Endothelial cell of umbilical vein (primary cell): Measurements from ENCODE around the gene USP51.

Experiments used
- CTCF ChIP-seq, 2 donors: IDR thresholded peaks; 1 replicate in 1 of 2; 2 replicates in 1 of 2; pipeline ENCODE4 v1.5.1; 2011; ENCODE audit warnings: low read length in 2 of 2, mild to moderate bottlenecking in 2 of 2, moderate library complexity in 2 of 2, control low read depth in 1 of 2, inconsistent platforms in 1 of 2, low read depth in 1 of 2; ENCODE audit not compliant: insufficient read depth in 1 of 2; ENCODE audit errors: extremely low read depth in 1 of 2
- MAX ChIP-seq: IDR thresholded peaks from 2 replicates; pipeline ENCODE4 v1.6.1; 2011; ENCODE audit not compliant: insufficient read depth, insufficient read length
- POLR2A ChIP-seq: IDR thresholded peaks from 2 replicates; pipeline ENCODE4 v1.6.1; 2012; ENCODE audit warnings: low read depth, mild to moderate bottlenecking, control low read depth, low read length

GRCh38 chrX:55486736-55487135 is 2.9 kb downstream of the USP51 start:
- TF ChIP-seq CTCF (IDR thresholded peaks at IDR 0.05; ENCODE audit: extremely low read depth in 1 of 2, insufficient read depth in 1 of 2, low read depth in 1 of 2, low read length in 2 of 2) (no peak), POLR2A (no peak), MAX (no peak)
